GM19452 (cell line): ENCODE data around the gene TSPY3.
"Not testable (repeated sequence)": the region's sequence is repeated elsewhere in the genome, so short reads cannot be mapped to it uniquely, and the experiment has no call there.

Source experiments
- ATAC-seq: cut with Tn5 transposase; IDR thresholded peaks from one replicate; pipeline ENCODE4 v1.9.1; 2021; ENCODE audit not compliant: unreplicated experiment

The TSPY3 gene

GRCh38 chrY:9398121-9398520 is at the start of gene TSPY3:
Gene TSPY3 (plus strand): TSS chrY:9398421. CDS start chrY:9398467, 46 bp downstream.
- ATAC-seq: not testable (repeated sequence)

- ATAC-seq: not testable (repeated sequence)
These were observed 40.7 kb upstream of the TSPY3 start, which contains the start of gene TSPY8 for GRCh38 chrY:9357497-9357896. Gene TSPY8 (plus strand): TSS chrY:9357797. CDS start chrY:9357843, 46 bp downstream.

GRCh38 chrY:9396527-9396926 is 1.7 kb upstream of the TSPY3 start:
- not testable (repeated sequence) for ATAC-seq
